Panc1 (cell line): ENCODE data around the gene NFE2L1.

Experiments
- CTCF ChIP-seq: fragments of 450-650 bp; IDR thresholded peaks from 2 replicates; pipeline ENCODE4 v1.5.1; 2017; ENCODE audit warnings: mild to moderate bottlenecking
- POLR2AphosphoS5 ChIP-seq: IDR thresholded peaks from 2 replicates; pipeline ENCODE4 v1.6.1; 2012; ENCODE audit warnings: mild to moderate bottlenecking, low read depth, low read length, moderate library complexity
- REST ChIP-seq, 2 experiments: IDR thresholded peaks; 2 replicates each; pipeline ENCODE4 v1.6.1; 2011 to 2012; ENCODE audit warnings: low read depth in 2 of 2, control low read depth in 1 of 2, low read length in 1 of 2, mild to moderate bottlenecking in 1 of 2, moderate library complexity in 1 of 2; ENCODE audit not compliant: insufficient read depth in 1 of 2
- SIN3A ChIP-seq: IDR thresholded peaks from 2 replicates; pipeline ENCODE4 v1.6.1; 2012; ENCODE audit warnings: low read depth, mild to moderate bottlenecking, low read length, moderate library complexity, borderline replicate concordance; ENCODE audit not compliant: insufficient read depth

GRCh38 chr17:48012151-48012520 lies 36.0 kb upstream of the NFE2L1 start:
- TF ChIP-seq CTCF (no peak), REST (IDR thresholded peaks at IDR 0.05; ENCODE audit: insufficient read depth in 1 of 2, low read depth in 2 of 2, low read length in 1 of 2) (no peak), SIN3A (no peak), POLR2AphosphoS5 (no peak)
